ENCODE measurements around the gene MSMP. TPM values are rescaled to one million over a fixed set of nuclear protein-coding genes. Genes with fewer than 3 reads are reported as not detected.

Gene MSMP
- total and polyA plus RNA-seq, 2 donors (not counting 3 experiments of a cell fraction or from before 2014, with no cell fraction given) = 18.8 to 29.0 TPM

DNA sequence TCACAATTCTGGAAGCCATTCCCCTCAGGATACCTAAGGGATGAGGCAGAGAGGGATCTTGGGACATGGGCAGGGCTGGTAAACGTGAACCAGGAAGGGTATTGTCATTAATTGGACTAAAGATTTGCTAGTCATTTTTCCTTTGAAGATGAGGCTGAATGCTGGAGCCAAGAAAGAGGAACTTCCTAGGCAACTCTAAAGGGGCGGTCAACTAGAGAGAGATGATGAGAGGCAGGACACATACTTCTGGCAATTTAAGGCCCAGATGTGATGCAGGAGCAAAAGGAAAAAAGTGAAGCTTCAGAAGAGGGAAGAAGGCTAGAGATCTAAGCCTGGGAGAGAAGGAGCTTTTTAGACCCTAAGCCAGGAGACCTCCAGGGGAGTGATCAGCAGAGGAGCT is 10.6 kb downstream of the MSMP start:
- H3K9me1 ChIP-seq (replicated peaks; ENCODE audit: control insufficient read depth, extremely low read depth, insufficient read depth, low read length) = no peaks in the 10 kb centered on the region
- no peak for DNase-seq (ENCODE audit: low read depth, low spot score)
- no peak overlapping the region for H3K4me3 ChIP-seq (replicated peaks in 1 of 3; ENCODE audit: insufficient read depth in 1 of 3, low read depth in 1 of 3, low read length in 3 of 3)
- H3K79me2 ChIP-seq (ENCODE audit: control insufficient read depth, insufficient read depth, low read length) = peaks cover 86% of the 10 kb centered on the region
- CTCF ChIA-PET = interaction anchor here (0.9 to 7.2 kb wide), 7 partner anchors 7 to 83 kb away, joined by 3 to 86 read pairs (median 6); partner anchors contain the start of gene MSMP
- H3K27me3 ChIP-seq (ENCODE audit: control insufficient read depth in 2 of 2, insufficient read depth in 2 of 2, low read length in 2 of 2) = no peaks in the 10 kb centered on the region
- peaks cover 38 to 50% of the 10 kb centered on the region in 2 experiments for H3K36me3 ChIP-seq (ENCODE audit: control insufficient read depth in 2 of 2, extremely low read depth in 1 of 2, insufficient read depth in 2 of 2, low read length in 2 of 2)
- peaks cover 28% of the 10 kb centered on the region for H3K4me1 ChIP-seq (ENCODE audit: control insufficient read depth, extremely low read depth, insufficient read depth, low read length)
- H3K9ac ChIP-seq (replicated peaks; ENCODE audit: extremely low read depth, insufficient read depth, low read length) = no peak overlapping the region
- no peaks in the 10 kb centered on the region for H4K20me1 ChIP-seq (replicated peaks; ENCODE audit: control insufficient read depth, extremely low read depth, insufficient read depth, low read length)
- no peak overlapping the region for H2AFZ ChIP-seq (ENCODE audit: low read depth, low read length)
- TF ChIP-seq, protein P1, sequence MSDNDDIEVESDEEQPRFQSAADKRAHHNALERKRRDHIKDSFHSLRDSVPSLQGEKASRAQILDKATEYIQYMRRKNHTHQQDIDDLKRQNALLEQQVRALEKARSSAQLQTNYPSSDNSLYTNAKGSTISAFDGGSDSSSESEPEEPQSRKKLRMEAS (IDR thresholded peaks at IDR 0.05; ENCODE audit: insufficient read depth, insufficient read length) = no peak
- TF ChIP-seq POLR2A (IDR thresholded peaks at IDR 0.05; ENCODE audit: low read depth, low read length) = no peak
- intact Hi-C loops (cut with micrococcal nuclease) (no loop called here), dilution Hi-C loops (cut with MboI; ENCODE audit: extremely low pct_ligation_motif_present, low sequenced_read_pairs) (no loop called here)
- no peaks in the 10 kb centered on the region for H3K9me3 ChIP-seq (replicated peaks; ENCODE audit: control insufficient read depth, insufficient read depth, low read length)
- H3K27ac ChIP-seq (ENCODE audit: insufficient read depth, low read depth, low read length) = no peak overlapping the region
- no peak overlapping the region for H3K4me2 ChIP-seq (ENCODE audit: insufficient read depth, low read length)
- no TSS peak for BruUV-seq (replicated peaks)
- FAIRE-seq = no peak
- POLR2A ChIA-PET = interaction anchor here (0.7 to 1.4 kb wide), 2 partner anchors 11 to 14 kb away, joined by 5 read pairs; partner anchors contain the start of genes CREB3 and TLN1

DNA sequence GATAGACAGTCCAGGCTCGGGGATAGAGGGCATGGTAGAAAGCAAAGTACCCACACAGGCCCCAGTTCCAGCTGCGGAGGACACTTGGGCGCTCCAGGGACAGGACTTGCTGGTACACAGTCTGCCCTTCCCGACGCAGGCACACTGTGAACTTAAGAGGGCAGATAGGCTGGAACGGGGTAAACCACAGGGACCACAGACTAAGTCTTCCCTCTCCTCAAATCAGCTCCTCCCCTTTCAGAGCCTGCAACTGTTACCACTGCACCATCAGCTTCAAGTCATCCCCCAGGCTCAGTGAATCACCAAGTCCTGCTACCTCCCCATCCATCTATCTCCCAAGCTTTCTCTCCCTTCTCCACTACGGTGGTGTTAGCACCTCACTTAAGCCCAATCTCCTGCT is 12.3 kb downstream of the MSMP start:
- ChIA-PET POLR2A (interaction anchor here (0.6 to 1.1 kb wide), 2 partner anchors 10 to 62 kb away, joined by 3 to 4 read pairs; no protein-coding TSS in a partner anchor), CTCF (interaction anchor here (0.9 to 1.6 kb wide), 7 partner anchors 9 to 140 kb away, joined by 3 to 5 read pairs (median 3); partner anchors contain the start of genes CREB3, HINT2 and MSMP)
- H3K9ac ChIP-seq (replicated peaks; ENCODE audit: extremely low read depth, insufficient read depth, low read length) = no peak overlapping the region
- H3K27ac ChIP-seq (ENCODE audit: insufficient read depth, low read depth, low read length) = no peak overlapping the region
- no peak for FAIRE-seq
- DNase-seq (ENCODE audit: low read depth, low spot score) = no peak
- intact Hi-C loops (cut with micrococcal nuclease) (no loop called here), dilution Hi-C loops (cut with MboI; ENCODE audit: extremely low pct_ligation_motif_present, low sequenced_read_pairs) (no loop called here)
- no peak overlapping the region for H3K4me3 ChIP-seq (replicated peaks in 1 of 3; ENCODE audit: insufficient read depth in 1 of 3, low read depth in 1 of 3, low read length in 3 of 3)
- TF ChIP-seq, protein P1 (IDR thresholded peaks at IDR 0.05; ENCODE audit: insufficient read depth, insufficient read length) = no peak
- no peak for TF ChIP-seq EZH2 (IDR thresholded peaks at IDR 0.05; ENCODE audit: borderline replicate concordance, low read depth, low read length, severe bottlenecking)
- TF ChIP-seq POLR2A (IDR thresholded peaks at IDR 0.05; ENCODE audit: low read depth, low read length) = no peak
- no peak for TF ChIP-seq MYC (IDR thresholded peaks at IDR 0.05; ENCODE audit: low read depth, low read length)
- TF ChIP-seq POLR2AphosphoS5 (IDR thresholded peaks at IDR 0.05; ENCODE audit: insufficient read depth, low read depth, low read length) = no peak
- no peak for TF ChIP-seq GATA2 (IDR thresholded peaks at IDR 0.05; ENCODE audit: insufficient read depth, insufficient read length, low read depth, low read length)
- BruUV-seq (replicated peaks) = no TSS peak
- no peak overlapping the region for H3K4me2 ChIP-seq (ENCODE audit: insufficient read depth, low read length)
- H3K27me3 ChIP-seq (ENCODE audit: control insufficient read depth in 2 of 2, insufficient read depth in 2 of 2, low read length in 2 of 2) = no peaks in the 10 kb centered on the region
- peaks cover 21% of the 10 kb centered on the region for H3K4me1 ChIP-seq (ENCODE audit: control insufficient read depth, extremely low read depth, insufficient read depth, low read length)
- H3K79me2 ChIP-seq (ENCODE audit: control insufficient read depth, insufficient read depth, low read length) = peaks cover 70% of the 10 kb centered on the region
- no peaks in the 10 kb centered on the region for H3K9me3 ChIP-seq (replicated peaks; ENCODE audit: control insufficient read depth, insufficient read depth, low read length)
- H3K36me3 ChIP-seq (ENCODE audit: control insufficient read depth in 2 of 2, extremely low read depth in 1 of 2, insufficient read depth in 2 of 2, low read length in 2 of 2) = peaks cover 47 to 67% of the 10 kb centered on the region in 2 experiments
- H4K20me1 ChIP-seq (replicated peaks; ENCODE audit: control insufficient read depth, extremely low read depth, insufficient read depth, low read length) = no peaks in the 10 kb centered on the region
- H2AFZ ChIP-seq (ENCODE audit: low read depth, low read length) = no peak overlapping the region
- H3K9me1 ChIP-seq (replicated peaks; ENCODE audit: control insufficient read depth, extremely low read depth, insufficient read depth, low read length) = no peaks in the 10 kb centered on the region
